KBM-7 (cell line): ENCODE measurements around the gene SLC26A4.

Source experiments
- DNase-seq: peaks from one replicate; pipeline ENCODE4 v3.0.0-alpha.2; 2015
- in situ Hi-C: fragments of 300-500 bp; cut with MboI; formaldehyde crosslinking; loops from 2 replicates; pipeline ENCODE4 v1.14.3; 2020; ENCODE audit warnings: low sequenced_read_pairs, low pct_unique_long_range_greater_than_20kb, mixed read lengths

The SLC26A4 gene

DNA sequence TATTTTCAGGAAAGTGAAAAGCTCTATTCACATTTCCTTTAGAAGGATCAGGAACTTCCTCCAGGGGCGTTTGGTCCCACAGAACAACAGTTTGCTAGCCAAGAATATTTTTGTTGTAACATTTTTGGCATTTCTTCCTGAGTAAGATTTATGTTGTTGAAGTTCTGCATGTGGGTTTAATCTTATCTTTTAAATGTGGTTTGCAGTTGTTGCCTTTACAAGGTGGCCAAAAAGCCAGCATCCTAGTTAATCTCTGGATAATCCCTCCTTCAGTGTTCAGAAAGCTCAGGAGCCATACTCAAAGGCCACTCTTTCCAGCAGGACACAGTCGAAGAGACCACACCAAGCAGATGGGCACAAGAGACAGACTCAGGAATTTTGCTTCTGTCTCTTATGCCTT, 30.0 kb downstream of the SLC26A4 start:
- no peak for DNase-seq
- in situ Hi-C loops = no loop called here

DNA sequence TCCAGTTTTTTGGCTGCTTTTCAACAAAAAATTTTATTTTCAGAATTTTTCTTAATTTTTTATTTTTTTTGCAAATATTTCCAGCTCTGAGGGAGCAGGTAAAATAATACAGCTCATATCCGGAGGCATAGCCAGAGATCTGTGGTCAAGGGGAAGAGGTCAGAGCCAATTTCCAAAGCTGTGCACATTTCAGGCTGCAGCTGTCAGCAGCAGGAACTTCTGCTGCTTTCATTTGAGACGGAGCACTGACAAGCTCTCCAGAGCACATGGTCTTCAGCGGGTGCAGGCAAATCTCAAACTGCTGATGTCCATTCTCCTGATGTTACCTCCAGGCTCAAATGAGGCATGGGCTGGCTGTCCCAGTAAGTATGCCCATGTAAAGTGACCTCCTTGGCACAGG, 31.1 kb downstream of the SLC26A4 start:
- in situ Hi-C loops = no loop called here
- DNase-seq = no peak

DNA sequence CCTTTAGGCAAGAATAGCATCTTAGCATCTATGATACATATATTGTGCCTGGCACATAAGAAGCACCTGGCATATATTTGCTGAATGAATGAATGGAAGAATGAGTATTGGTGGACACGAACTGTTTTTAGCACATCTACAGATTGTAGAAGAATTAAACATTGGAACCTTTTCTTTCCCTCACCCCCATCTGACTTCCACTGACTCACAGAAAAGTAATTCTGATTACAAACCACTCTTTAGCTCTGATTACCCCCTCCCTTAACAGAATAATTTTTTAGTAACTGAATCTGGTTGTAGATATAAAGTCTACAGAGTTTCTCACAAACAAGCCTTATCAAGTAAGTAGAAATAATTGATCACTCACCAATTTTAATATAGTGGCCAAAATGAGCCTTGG, 31.9 kb downstream of the SLC26A4 start:
- in situ Hi-C loops = no loop called here
- DNase-seq = no peak

- in situ Hi-C loops = no loop called here
- DNase-seq = no peak
Measured at GRCh38 chr7:107693396-107693795, 32.8 kb downstream of the SLC26A4 start.

DNA sequence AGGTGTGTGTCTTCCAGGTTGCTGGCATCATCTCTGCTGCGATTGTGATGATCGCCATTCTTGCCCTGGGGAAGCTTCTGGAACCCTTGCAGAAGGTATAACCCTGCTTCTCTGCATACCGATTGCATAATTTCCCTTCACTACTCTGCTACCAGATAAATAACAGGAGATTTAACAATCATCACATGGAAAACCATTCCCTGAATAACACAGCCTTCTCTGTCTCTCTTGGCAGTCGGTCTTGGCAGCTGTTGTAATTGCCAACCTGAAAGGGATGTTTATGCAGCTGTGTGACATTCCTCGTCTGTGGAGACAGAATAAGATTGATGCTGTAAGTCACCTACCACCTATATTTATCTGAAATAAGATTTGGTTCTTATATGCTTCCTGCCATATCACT, 33.8 kb downstream of the SLC26A4 start:
- no peak for DNase-seq
- in situ Hi-C loops = no loop called here

DNA sequence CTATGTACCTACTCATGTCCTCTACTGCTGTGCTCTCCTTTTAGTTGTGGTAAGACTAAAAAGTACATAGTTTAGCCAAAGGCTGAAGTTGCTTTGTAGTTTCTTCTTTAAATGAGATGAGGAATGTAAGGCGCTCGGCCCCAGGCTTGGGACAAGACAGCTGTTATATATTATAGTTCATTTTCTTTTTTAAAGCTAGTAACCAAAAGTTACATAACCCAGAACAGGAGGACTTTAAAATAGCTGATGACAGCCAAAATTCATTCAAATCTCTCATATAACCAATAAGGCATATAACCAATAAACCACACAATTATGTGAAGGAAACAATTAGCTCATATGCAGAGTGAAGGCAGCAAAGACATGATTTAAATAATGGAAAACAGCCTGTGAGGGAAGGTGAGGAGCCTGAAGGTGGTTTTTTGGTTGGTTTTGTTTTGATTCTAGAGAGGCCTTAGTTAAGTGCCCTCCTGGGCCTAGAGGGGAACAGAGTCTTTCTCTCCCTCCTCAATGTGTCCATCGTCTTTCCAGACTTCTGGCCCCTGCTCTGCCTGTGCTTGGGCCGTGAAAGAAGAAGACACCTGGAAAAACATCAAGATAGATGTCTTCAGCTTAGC, 35.8 kb downstream of the SLC26A4 start:
- in situ Hi-C loops = no loop called here
- no peak for DNase-seq

- no peak for DNase-seq
- in situ Hi-C loops = no loop called here
Measured at GRCh38 chr7:107697321-107698049, 36.9 kb downstream of the SLC26A4 start.

GRCh38 chr7:107700570-107700969, 39.9 kb downstream of the SLC26A4 start:
- in situ Hi-C loops = no loop called here
- DNase-seq = no peak

DNA sequence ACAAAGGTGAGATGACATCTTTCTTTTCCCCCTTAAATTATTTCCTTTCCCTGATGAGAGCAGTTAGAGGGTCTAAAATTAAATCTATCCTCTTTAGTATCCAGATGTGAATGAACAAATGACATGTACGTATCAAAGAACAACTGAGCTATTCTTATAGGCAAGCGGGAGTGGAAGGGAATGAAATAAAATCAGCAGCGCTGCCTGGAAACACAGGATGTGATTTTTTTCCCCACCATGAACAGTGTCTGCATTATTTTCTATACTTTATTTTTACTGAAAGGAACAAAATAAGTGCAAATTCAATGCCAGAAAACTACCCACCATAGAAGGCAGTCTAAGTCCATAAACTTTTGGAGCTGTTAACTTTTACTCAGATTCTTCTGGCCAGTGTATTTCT, 40.6 kb downstream of the SLC26A4 start:
- no peak for DNase-seq
- in situ Hi-C loops = no loop called here

- in situ Hi-C loops = no loop called here
- no peak for DNase-seq
Measured at GRCh38 chr7:107703219-107703618, 42.6 kb downstream of the SLC26A4 start.

DNA sequence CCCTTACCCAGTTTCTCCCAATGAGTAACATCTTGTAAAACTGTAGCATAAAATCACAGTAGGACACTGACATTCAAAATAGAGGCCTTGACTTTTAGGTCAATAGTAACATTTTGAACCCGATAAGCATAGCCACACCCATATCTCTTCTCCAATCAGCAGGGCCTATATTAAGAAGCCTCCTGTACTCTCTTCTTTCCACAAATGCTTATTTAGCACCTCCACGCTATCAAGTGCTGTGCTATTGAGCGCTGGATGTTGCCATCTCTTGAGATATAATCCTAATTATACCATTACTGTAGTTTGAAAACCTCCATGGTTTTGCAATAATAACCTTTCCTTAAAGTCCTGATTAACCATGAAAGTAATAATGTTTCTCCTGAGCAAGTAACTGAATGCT, 43.2 kb downstream of the SLC26A4 start:
- no peak for DNase-seq
- in situ Hi-C loops = no loop called here

- DNase-seq = no peak
- in situ Hi-C loops = no loop called here
Measured at GRCh38 chr7:107708956-107709355, 48.3 kb downstream of the SLC26A4 start.

GRCh38 chr7:107711301-107711700, 50.7 kb downstream of the SLC26A4 start:
- no peak for DNase-seq
- in situ Hi-C loops = no loop called here

- in situ Hi-C loops = no loop called here
- no peak for DNase-seq
Measured at GRCh38 chr7:107712025-107712424, 51.4 kb downstream of the SLC26A4 start.

DNA sequence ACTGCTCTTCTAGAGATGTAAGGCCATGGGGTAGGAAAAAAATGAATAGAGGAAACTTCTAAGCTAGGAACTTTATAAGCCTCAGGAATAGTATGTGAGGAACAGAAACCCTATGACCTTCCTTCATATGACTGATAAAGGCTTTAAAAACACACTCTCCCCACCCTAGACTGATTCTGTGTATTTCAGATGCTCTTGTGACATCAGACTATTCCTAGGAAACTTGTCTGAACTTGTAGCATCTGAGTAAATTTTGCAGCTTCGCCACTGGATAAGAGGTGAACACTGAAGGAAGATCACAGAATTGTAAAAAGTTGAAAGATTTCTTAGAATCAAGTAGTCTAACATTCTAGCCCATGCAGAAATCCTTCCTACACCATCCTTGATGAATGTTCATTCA, 52.3 kb downstream of the SLC26A4 start:
- in situ Hi-C loops = no loop called here
- DNase-seq = no peak

- in situ Hi-C loops = no loop called here
- DNase-seq = no peak
Measured at GRCh38 chr7:107715531-107715930, 54.9 kb downstream of the SLC26A4 start.

DNA sequence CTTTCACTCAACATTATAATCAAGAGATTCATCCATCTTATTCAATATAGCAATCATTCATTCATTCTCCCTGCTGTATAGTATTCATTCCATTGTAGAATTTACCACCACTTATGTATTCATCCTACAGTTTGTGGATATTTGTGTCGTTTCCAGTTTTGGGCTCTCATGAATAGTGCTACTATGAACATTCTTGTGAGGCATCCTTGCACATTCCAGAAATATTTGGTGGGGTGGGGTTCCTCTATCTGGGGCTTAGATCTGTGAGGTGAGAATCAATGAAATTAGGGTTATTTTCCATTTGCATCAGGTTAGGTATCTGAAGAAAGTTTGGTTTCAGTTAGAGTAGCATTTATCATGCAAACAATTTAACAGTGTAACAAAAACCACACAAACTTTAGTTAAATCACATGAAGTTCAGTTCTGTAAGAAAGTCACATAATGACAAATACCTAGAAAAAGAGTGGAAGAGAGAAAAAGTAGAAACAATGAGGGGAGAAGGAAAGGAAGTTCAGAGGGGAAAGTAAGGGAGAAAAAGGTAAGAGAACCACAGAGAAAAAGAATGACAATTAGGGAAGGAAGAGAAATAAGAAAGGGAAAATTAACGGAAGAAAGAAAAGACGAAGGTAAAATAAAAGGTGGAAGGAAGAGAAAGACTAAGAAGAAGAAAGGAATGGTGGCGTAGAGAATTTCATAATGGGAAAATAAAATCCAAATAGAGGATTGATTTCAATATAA, 58.0 kb downstream of the SLC26A4 start:
- in situ Hi-C loops = no loop called here
- DNase-seq = no peak

DNA sequence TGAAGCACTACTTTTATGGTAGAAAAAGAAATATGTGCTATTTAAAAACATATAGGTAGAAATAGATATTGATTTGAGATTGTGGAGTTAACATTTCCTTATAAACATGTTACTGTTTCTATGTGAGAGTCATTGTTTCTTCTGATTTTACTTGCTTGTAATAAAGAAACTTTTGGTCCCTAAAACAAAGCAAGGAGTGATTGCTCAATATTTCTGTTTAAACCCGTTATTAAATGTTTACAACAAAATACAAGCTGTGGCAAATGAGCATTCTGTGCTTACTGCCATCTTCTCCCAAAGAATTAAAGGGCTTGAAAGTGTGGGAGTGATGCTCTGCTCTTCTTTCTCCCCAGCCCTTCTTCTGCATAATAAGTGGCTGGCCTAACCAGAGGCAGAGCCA, 60.7 kb downstream of the SLC26A4 start:
- in situ Hi-C loops = no loop called here
- DNase-seq = no peak

DNA sequence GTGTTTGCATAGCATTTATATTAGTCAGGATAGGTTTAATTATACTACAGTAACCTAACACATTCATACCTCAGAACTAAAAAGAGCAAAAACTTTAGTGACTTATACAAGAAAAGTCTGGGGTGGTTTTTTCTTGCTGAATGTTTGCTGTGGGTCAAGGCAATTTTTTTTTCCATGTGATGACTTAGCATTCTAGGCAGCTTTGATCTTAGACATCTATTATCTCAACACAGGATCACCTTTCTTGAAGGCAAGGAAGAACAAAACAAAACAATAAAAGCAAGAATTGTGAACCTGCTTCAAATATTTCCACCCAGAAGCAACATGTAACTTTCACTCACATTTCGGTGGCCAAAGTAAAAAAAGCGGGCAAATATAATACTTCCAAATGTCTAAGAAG, 62.6 kb downstream of the SLC26A4 start:
- DNase-seq = no peak
- in situ Hi-C loops = no loop called here

DNA sequence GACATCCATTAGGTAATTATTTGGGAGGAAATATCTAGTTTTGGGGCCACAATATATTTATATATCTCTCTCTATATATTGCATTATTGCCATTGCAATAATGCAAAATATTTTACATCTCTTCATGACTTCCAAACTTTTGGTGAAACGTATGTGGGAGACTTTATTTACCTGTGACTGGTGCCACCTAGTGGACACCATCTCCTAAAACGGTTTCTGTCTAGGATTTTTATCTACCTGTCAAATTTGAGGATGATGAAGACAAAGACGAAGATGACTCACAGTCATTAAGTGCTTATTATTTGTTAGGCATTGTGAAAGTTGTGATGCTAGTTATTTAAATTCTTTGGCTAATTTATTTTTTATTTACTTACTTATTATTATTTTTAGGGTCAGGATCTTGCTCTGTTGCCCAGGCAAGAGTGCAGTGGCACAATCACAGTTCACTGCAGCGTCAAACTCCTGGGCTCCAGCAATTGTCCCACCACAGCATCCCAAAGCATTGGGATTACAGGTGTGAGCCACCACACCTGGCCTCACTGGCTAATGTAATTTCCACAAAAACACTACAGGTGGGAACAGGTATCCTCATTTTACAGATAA, 64.6 kb downstream of the SLC26A4 start:
- peak; percentile 55 for DNase-seq
- in situ Hi-C loops = no loop called here
